Measurements from ENCODE around the gene UMAD1. TPM values are rescaled to one million over a fixed set of nuclear protein-coding genes. Genes with fewer than 3 reads are reported as not detected.

The UMAD1 gene
- total and polyA plus RNA-seq, 2 of the 4 experiments (the other 2 are of a cell fraction): 5.2 to 8.4 TPM

- Histone ChIP-seq H3K9ac (ENCODE audit: low read depth, low read length) (no peak overlapping the region), H3K4ac (ENCODE audit: low read depth, low read length) (no peak overlapping the region), H3K9me3 (ENCODE audit: control insufficient read depth, insufficient read depth, low read length) (no peaks in the 10 kb centered on the region), H3K27me3 (ENCODE audit: control insufficient read depth, insufficient read depth, low read length) (no peaks in the 10 kb centered on the region), H2AFZ (replicated peaks; ENCODE audit: low read length, poor library complexity) (no peak overlapping the region), H2AK5ac (ENCODE audit: low read depth, low read length) (no peak overlapping the region), H3K18ac (ENCODE audit: low read depth, low read length) (no peak overlapping the region), H3K9me1 (ENCODE audit: insufficient read depth, low read length) (no peaks in the 10 kb centered on the region), H4K91ac (ENCODE audit: insufficient read depth, low read depth, low read length) (no peak overlapping the region), H3K23ac (ENCODE audit: low read depth, low read length) (no peak overlapping the region), H3K14ac (replicated peaks; ENCODE audit: low read depth, low read length) (no peak overlapping the region), H2BK120ac (ENCODE audit: low read depth, low read length) (no peak overlapping the region), H3K79me1 (ENCODE audit: low read depth in 1 of 2, low read length in 2 of 2) (no peaks in the 10 kb centered on the region), H2BK5ac (ENCODE audit: low read depth, low read length, poor library complexity, severe bottlenecking) (no peak overlapping the region), H3K4me1 (ENCODE audit: control insufficient read depth, insufficient read depth, low read length) (no peaks in the 10 kb centered on the region), H3K4me3 (ENCODE audit: insufficient read depth, low read depth, low read length) (no peak overlapping the region), H2BK20ac (ENCODE audit: low read depth, low read length) (no peak overlapping the region), H2AK9ac (replicated peaks; ENCODE audit: low read depth, low read length, poor library complexity) (no peak overlapping the region), H3K4me2 (ENCODE audit: low read depth, low read length) (no peak overlapping the region), H4K5ac (ENCODE audit: low read depth, low read length) (no peak overlapping the region), H3K56ac (ENCODE audit: extremely low read depth, insufficient read depth, low read length) (no peak overlapping the region), H3K27ac (ENCODE audit: insufficient read depth, low read length) (no peak overlapping the region), H2BK15ac (ENCODE audit: low read depth, low read length) (no peak overlapping the region), H3K36me3 (ENCODE audit: control insufficient read depth, insufficient read depth, low read length) (peaks cover 2% of the 10 kb centered on the region; the same call in 1 of the 2 replicates), H4K8ac (ENCODE audit: low read depth in 2 of 2, low read length in 2 of 2) (no peak overlapping the region), H4K20me1 (ENCODE audit: insufficient read depth, low read length) (no peaks in the 10 kb centered on the region)
- dilution Hi-C loops (cut with HindIII; ENCODE audit: low sequenced_read_pairs, unreplicated experiment) (no loop called here), intact Hi-C loops (cut with micrococcal nuclease) (no loop called here), in situ Hi-C loops (cut with MboI; ENCODE audit: low sequenced_read_pairs) (no loop called here)
- WGBS, 2 experiments (ENCODE audit: extremely low coverage in 2 of 2, insufficient read length in 1 of 2): no CpG with 5 or more reads among the region's 2 CpGs
- TF ChIP-seq MAFK (IDR thresholded peaks at IDR 0.05; ENCODE audit: low read depth, low read length) (no peak), POLR2A (IDR thresholded peaks at IDR 0.05; ENCODE audit: low read depth, low read length) (no peak), CEBPB (IDR thresholded peaks at IDR 0.05; ENCODE audit: low read depth, low read length) (peak; percentile 32; the same call in 1 of the 2 replicates), RAD21 (IDR thresholded peaks at IDR 0.05; ENCODE audit: low read length) (no peak)
- ATAC-seq (ENCODE audit: low read depth): no peak
- ChIA-PET CTCF (interaction anchor here (0.6 kb wide), 1 partner anchor 998 kb away, joined by 4 read pairs; no protein-coding TSS in a partner anchor), POLR2A (ENCODE audit: unreplicated experiment) (no interaction called here)
- no peak for DNase-seq
- no TSS peak for BruUV-seq (replicated peaks)
Observed at GRCh38 chr7:7609330-7609729, 31.2 kb upstream of the UMAD1 start.
